IPS-20b (cell line): Measurements from ENCODE around the gene CEP95.

Source experiments
- H3K27ac ChIP-seq: one replicate; pipeline ENCODE4 v1.5.1; 2013; ENCODE audit warnings: low read length
- H3K27me3 ChIP-seq: 2 replicates; pipeline ENCODE4 v1.6.1; 2013; ENCODE audit warnings: mild to moderate bottlenecking, low read length, inconsistent platforms; ENCODE audit not compliant: insufficient read depth
- H3K36me3 ChIP-seq: 2 replicates; pipeline ENCODE4 v1.6.1; 2013; ENCODE audit warnings: low read depth, mild to moderate bottlenecking, inconsistent platforms, low read length, moderate library complexity; ENCODE audit not compliant: insufficient read depth
- H3K4me1 ChIP-seq: 2 replicates; pipeline ENCODE4 v1.6.1; 2013; ENCODE audit warnings: mild to moderate bottlenecking, control low read depth, inconsistent platforms, low read length, moderate library complexity; ENCODE audit not compliant: insufficient read depth
- H3K4me3 ChIP-seq: 2 replicates; pipeline ENCODE4 v1.5.1; 2013; ENCODE audit warnings: mild to moderate bottlenecking, low read length, inconsistent platforms
- H3K9ac ChIP-seq: 2 replicates; pipeline ENCODE4 v1.6.1; 2013; ENCODE audit warnings: low read depth, mild to moderate bottlenecking, inconsistent platforms, low read length, moderate library complexity
- H3K9me3 ChIP-seq: 2 replicates; pipeline ENCODE4 v1.6.1; 2013; ENCODE audit warnings: mild to moderate bottlenecking, low read depth, low read length, inconsistent platforms; ENCODE audit not compliant: insufficient read depth

The CEP95 gene

DNA sequence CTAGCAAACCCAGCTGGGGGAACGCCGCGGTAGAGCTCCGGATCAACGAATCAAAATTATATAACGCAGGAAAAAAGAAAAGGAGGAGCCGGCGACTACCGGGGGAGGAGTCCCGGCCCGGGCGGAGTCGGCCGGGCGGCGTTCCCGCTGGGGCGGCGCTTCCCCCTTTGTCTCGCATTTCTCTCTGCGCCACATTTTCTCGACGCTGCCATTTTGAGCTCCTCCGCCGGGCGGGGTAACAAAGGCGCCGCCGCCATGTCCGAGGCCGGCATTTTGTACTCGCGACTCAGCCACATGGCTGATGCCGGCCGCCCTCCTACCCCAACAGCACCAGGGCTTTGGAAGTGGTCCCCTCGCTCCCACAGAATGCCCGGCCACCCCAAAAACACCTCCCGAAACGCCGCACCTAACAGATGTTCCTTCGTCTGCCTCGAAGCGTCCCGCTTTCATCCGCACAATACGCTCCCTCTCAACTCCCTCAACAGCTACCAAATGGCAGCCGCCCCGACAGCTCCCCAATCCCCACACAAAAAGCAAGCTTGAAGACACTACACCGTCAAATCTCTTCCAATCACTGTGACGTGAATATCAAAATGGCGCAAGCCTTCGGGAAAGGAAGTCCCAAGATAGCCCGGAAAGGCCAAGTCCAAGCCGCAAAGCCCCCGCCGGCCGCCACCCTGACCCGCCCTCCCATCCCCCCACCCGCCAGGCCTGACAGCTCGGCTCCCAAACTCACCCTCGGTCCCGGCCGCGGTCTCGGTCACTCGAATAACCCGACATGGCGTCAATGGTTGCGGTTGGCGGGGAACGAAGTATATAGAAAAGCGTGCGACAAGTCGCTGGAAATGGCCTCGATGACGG, 1.2 kb upstream of the CEP95 start:
- peak overlapping the region; percentile 100 for H3K4me3 ChIP-seq
- H3K27ac ChIP-seq, result peak overlapping the region; percentile 97
- no peaks in the 10 kb centered on the region for H3K27me3 ChIP-seq
- peak overlapping the region; percentile 100 for H3K9ac ChIP-seq
- H3K36me3 ChIP-seq, result peaks cover 66% of the 10 kb centered on the region
- H3K9me3 ChIP-seq, result no peaks in the 10 kb centered on the region; the same call in 1 of the 2 replicates
- peaks cover 9% of the 10 kb centered on the region; the same call in 1 of the 2 replicates for H3K4me1 ChIP-seq

DNA sequence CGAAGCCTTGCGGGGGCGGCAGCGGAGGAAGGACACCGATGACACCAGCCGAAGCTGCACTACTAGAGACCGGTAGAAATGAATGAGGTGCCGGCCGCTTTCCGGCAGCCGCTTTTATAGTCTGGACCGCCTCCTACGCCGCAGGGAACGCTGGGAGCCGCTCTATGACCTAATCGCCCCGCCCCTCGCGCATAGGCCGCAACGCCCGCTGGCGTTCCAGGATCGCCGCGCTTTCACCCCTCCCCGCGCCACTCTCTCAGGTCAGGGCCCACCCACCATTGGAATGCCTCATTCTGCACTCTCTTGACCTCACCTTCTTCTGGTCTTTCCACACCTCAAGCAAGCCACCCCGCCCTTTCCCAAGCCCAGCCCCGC, 589 bp upstream of the CEP95 start, which contains the start of gene DDX5:
TSS of gene DDX5 (minus strand) at position 89 of the 375 bp plus-strand sequence. CDS start 170 bp downstream, outside the sequence.
- Histone ChIP-seq H3K27ac (peak within 1 kb of the TSS; percentile 97), H3K4me1 (peaks cover 9% of the 10 kb centered on the region; the same call in 1 of the 2 replicates), H3K4me3 (peak within 1 kb of the TSS; percentile 100), H3K36me3 (peaks cover 66% of the 10 kb centered on the region), H3K9ac (peak within 1 kb of the TSS; percentile 100), H3K27me3 (no peaks in the 10 kb centered on the region), H3K9me3 (no peaks in the 10 kb centered on the region; the same call in 1 of the 2 replicates)

- peak overlapping the region; percentile 16 for H3K27ac ChIP-seq
- H3K27me3 ChIP-seq, result no peaks in the 10 kb centered on the region
- peak overlapping the region; percentile 100 for H3K9ac ChIP-seq
- H3K9me3 ChIP-seq, result no peaks in the 10 kb centered on the region; the same call in 1 of the 2 replicates
- H3K4me1 ChIP-seq, result peaks cover 9% of the 10 kb centered on the region; the same call in 1 of the 2 replicates
- H3K36me3 ChIP-seq, result peaks cover 66% of the 10 kb centered on the region
- peak overlapping the region; percentile 100 for H3K4me3 ChIP-seq
These were observed 621 bp downstream of the CEP95 start for GRCh38 chr17:64507413-64507782.

DNA sequence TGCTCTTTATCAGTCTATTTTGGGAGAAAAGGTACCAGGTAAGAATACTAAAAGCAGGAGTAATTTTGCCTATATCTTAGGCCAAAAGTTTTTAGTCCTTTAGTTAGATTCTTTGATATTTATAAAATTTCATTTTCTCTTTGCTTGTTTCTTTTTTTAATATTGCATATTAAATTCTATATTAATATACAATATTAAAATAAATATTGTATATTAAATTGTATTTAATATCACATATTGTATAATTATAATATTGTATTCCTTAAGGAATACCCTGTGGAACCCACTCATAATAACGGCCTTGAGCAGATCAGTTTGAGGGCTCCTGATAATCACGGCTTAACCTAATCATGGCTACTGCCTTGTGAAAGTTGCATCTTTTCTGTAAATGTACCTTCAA, 1.9 kb downstream of the CEP95 start:
- H3K9me3 ChIP-seq, result no peaks in the 10 kb centered on the region; the same call in 1 of the 2 replicates
- H3K36me3 ChIP-seq, result peaks cover 66% of the 10 kb centered on the region
- H3K27ac ChIP-seq, result no peak overlapping the region
- H3K4me3 ChIP-seq, result peak overlapping the region; percentile 100
- peaks cover 9% of the 10 kb centered on the region; the same call in 1 of the 2 replicates for H3K4me1 ChIP-seq
- H3K9ac ChIP-seq, result 0 out of 2 replicates have a peak overlapping the region, but pooled peaks have one; percentile 100
- H3K27me3 ChIP-seq, result no peaks in the 10 kb centered on the region

- peaks cover 66% of the 10 kb centered on the region for H3K36me3 ChIP-seq
- H3K4me1 ChIP-seq, result peaks cover 6% of the 10 kb centered on the region; the same call in 1 of the 2 replicates
- no peaks in the 10 kb centered on the region for H3K27me3 ChIP-seq
- H3K9me3 ChIP-seq, result no peaks in the 10 kb centered on the region; the same call in 1 of the 2 replicates
- H3K4me3 ChIP-seq, result peak overlapping the region; percentile 8; the same call in 1 of the 2 replicates
- H3K9ac ChIP-seq, result no peak overlapping the region
- H3K27ac ChIP-seq, result no peak overlapping the region
These were observed 2.4 kb downstream of the CEP95 start for GRCh38 chr17:64509179-64509578.

DNA sequence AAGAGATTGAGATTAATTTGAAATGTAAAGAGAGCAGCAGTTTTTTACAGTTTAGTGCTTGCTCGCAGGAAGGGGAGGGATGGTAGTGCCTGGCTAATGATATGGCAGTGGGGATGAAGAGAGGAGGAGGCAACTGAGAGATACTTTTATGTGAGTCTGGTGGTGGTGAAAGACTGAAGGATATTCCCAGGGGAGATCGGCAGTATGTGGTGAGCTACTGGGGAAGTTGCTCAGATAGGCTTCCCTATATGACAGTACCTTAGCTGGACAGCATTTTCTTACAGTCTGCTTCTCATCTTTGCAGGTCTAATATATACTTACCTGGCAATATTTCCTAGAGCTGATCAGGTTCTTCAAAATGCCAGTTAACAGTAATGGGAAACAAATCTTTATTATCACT, 8.6 kb downstream of the CEP95 start:
- H3K4me1 ChIP-seq, result no peaks in the 10 kb centered on the region
- no peaks in the 10 kb centered on the region for H3K27me3 ChIP-seq
- no peak overlapping the region for H3K9ac ChIP-seq
- H3K9me3 ChIP-seq, result no peaks in the 10 kb centered on the region
- no peak overlapping the region for H3K27ac ChIP-seq
- H3K36me3 ChIP-seq, result peaks cover 98% of the 10 kb centered on the region
- no peak overlapping the region for H3K4me3 ChIP-seq

DNA sequence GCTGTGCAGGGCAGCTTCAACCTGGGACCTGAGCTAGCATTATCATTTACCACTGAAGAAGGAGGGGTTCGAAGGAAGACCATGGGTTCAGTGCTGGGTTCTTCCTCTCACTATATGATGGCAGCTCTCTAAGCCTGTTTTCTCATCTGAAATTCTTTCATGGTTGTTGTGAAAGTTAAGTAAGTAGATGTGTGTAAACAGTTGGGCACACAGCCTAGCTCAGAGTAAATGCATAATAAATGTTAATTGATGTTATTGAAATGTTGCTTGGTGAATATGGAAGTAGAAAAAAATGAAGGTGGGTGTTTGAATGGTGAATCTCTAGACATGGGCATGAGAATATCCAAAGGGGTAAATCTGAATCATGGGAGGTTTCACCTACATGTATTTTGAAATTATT, 9.1 kb downstream of the CEP95 start:
- no peak overlapping the region for H3K4me3 ChIP-seq
- no peak overlapping the region for H3K9ac ChIP-seq
- no peaks in the 10 kb centered on the region for H3K4me1 ChIP-seq
- no peaks in the 10 kb centered on the region for H3K27me3 ChIP-seq
- H3K27ac ChIP-seq, result no peak overlapping the region
- H3K36me3 ChIP-seq, result peaks cover 98% of the 10 kb centered on the region
- no peaks in the 10 kb centered on the region for H3K9me3 ChIP-seq

DNA sequence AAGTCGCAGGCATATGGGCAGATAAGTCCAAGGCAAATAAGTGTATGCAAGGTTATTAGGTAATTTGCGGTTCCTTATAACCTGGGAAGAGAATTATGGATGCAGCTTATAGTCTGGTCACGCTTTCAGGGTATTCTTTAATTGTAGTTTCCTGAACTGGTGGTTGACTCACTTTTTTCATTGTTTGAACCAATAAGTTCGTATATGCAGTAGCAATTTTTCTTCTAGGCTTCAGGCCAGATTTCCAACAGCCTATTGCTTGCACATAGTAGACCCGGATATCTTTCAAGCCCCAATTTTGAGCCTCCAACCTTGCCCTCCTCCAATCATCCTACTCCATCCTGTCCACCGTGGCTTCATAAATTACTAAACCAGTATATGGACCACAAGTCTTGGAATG, 12.8 kb downstream of the CEP95 start:
- no peaks in the 10 kb centered on the region for H3K9me3 ChIP-seq
- H3K9ac ChIP-seq, result no peak overlapping the region
- no peaks in the 10 kb centered on the region for H3K4me1 ChIP-seq
- H3K27me3 ChIP-seq, result no peaks in the 10 kb centered on the region
- H3K27ac ChIP-seq, result no peak overlapping the region
- H3K36me3 ChIP-seq, result peaks cover 98% of the 10 kb centered on the region
- no peak overlapping the region for H3K4me3 ChIP-seq

GRCh38 chr17:64520359-64520758, 13.6 kb downstream of the CEP95 start:
- Histone ChIP-seq H3K36me3 (peaks cover 98% of the 10 kb centered on the region), H3K27ac (no peak overlapping the region), H3K27me3 (no peaks in the 10 kb centered on the region), H3K4me1 (no peaks in the 10 kb centered on the region), H3K9me3 (no peaks in the 10 kb centered on the region), H3K9ac (no peak overlapping the region), H3K4me3 (no peak overlapping the region)

DNA sequence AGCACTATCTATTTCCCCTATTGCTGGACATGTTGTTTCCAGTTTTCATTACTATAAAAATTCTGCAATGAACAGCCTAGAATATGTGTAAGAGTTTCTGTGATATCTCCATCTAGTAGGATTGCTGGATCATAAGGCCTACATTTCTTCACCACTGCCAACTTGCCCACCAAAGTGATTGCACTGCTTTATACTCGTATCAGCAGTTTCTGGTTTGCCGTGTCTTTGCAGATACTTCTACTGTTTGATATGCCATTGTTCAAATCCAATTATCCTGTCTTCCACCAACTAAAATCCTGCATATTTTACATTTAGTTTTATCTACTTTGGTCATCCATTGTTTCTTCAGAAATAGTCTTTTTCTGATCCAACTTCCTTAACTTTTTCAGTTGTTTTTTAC, 21.1 kb downstream of the CEP95 start:
- H3K27ac ChIP-seq, result no peak overlapping the region
- H3K4me3 ChIP-seq, result no peak overlapping the region
- H3K9me3 ChIP-seq, result no peaks in the 10 kb centered on the region
- peaks cover 100% of the 10 kb centered on the region for H3K36me3 ChIP-seq
- H3K9ac ChIP-seq, result no peak overlapping the region
- H3K4me1 ChIP-seq, result no peaks in the 10 kb centered on the region
- H3K27me3 ChIP-seq, result no peaks in the 10 kb centered on the region

- no peaks in the 10 kb centered on the region for H3K9me3 ChIP-seq
These were observed 22.4 kb downstream of the CEP95 start for GRCh38 chr17:64529221-64529620.

GRCh38 chr17:64531955-64532371, 25.2 kb downstream of the CEP95 start:
- H3K36me3 ChIP-seq, result peaks cover 100% of the 10 kb centered on the region

More at GRCh38 chr17:64529221-64529620, 22.4 kb downstream of the CEP95 start:
- Histone ChIP-seq H3K9ac (no peak overlapping the region), H3K4me3 (no peak overlapping the region), H3K36me3 (peaks cover 100% of the 10 kb centered on the region), H3K27ac (no peak overlapping the region), H3K27me3 (no peaks in the 10 kb centered on the region), H3K4me1 (no peaks in the 10 kb centered on the region)

More at GRCh38 chr17:64531955-64532371, 25.2 kb downstream of the CEP95 start:
- no peaks in the 10 kb centered on the region for H3K9me3 ChIP-seq
- H3K27me3 ChIP-seq, result no peaks in the 10 kb centered on the region
- H3K27ac ChIP-seq, result no peak overlapping the region
- no peaks in the 10 kb centered on the region for H3K4me1 ChIP-seq
- H3K4me3 ChIP-seq, result no peak overlapping the region
- no peak overlapping the region for H3K9ac ChIP-seq
